K562 (cell line): ENCODE results near the gene LRRIQ4. TPM values are rescaled to one million over a fixed set of nuclear protein-coding genes. Genes with fewer than 3 reads are reported as not detected.

Experiments
- ATAC-seq: fragments of 200-7000 bp; cut with Tn5 transposase; 3 replicates; pipeline ENCODE4 v1.9.1; 2020; ENCODE audit warnings: moderate library complexity
- BruUV-seq: library from RNA; stranded (reverse); fragments of 400-500 nt; replicated peaks from 2 replicates; lab custom pipeline; 2021; lab: Mats Ljungman, UMichigan
- CTCF ChIA-PET: fragments of 300-600 bp; formaldehyde crosslinking; extraction: SDS; loops from one replicate; lab custom pipeline; 2021; ENCODE audit warnings: low intra/inter-chr PET ratio; lab: Yijun Ruan, JAX
- POLR2A ChIA-PET: fragments of 300-600, 350-650 bp; sonication (Branson Sonifier 250); formaldehyde crosslinking; extraction: SDS; loops from one replicate; lab custom pipeline; 2021; ENCODE audit warnings: antibody characterized with exemption, inconsistent platforms; lab: Yijun Ruan, JAX
- DNase-seq, 4 experiments: peaks; one replicate each; pipeline versions ENCODE4 v3.0.0 to v3.0.0-alpha.2; 2011 to 2018; ENCODE audit warnings: low spot score in 3 of 4, mixed read lengths in 3 of 4; ENCODE audit errors: extremely low read depth in 1 of 4
- FAIRE-seq: peaks from 2 replicates; lab custom pipeline; 2011; peaks lifted over from hg19 to GRCh38; lab: Jason Lieb, UNC
- H2AFZ ChIP-seq: 2 replicates; pipeline ENCODE4 v1.6.0; 2011; ENCODE audit warnings: low read depth, low read length, control low read depth, inconsistent platforms
- H3K27ac ChIP-seq: fragments of 200-600 bp; 3 replicates; pipeline ENCODE4 v1.8.0; 2011; ENCODE audit warnings: low read depth, mild to moderate bottlenecking, control low read depth, inconsistent platforms, low read length, moderate library complexity, mixed read lengths; ENCODE audit errors: extremely low read depth
- H3K27me3 ChIP-seq, 2 experiments: fragments of 300-600 bp in 1 of 2; 2 replicates in 1 of 2; 3 replicates in 1 of 2; pipeline versions ENCODE4 v1.6.0 to v1.8.0; 2011; ENCODE audit warnings: inconsistent platforms in 2 of 2, low read length in 2 of 2, mild to moderate bottlenecking in 1 of 2, mixed read lengths in 1 of 2, moderate library complexity in 1 of 2; ENCODE audit not compliant: control insufficient read depth in 2 of 2, insufficient read depth in 2 of 2
- H3K36me3 ChIP-seq: fragments of 300-600 bp; 3 replicates; pipeline ENCODE4 v1.8.0; 2011; ENCODE audit warnings: mild to moderate bottlenecking, low read length, inconsistent platforms; ENCODE audit not compliant: control insufficient read depth, insufficient read depth
- H3K4me1 ChIP-seq, 2 experiments: fragments of 200-600 bp in 1 of 2; replicated peaks in 1 of 2; 2 replicates in 1 of 2; 3 replicates in 1 of 2; pipeline versions ENCODE4 v1.5.1 to v1.8.0; 2011; ENCODE audit warnings: inconsistent platforms in 2 of 2, low read length in 2 of 2, mild to moderate bottlenecking in 1 of 2, mixed read lengths in 1 of 2, moderate library complexity in 1 of 2; ENCODE audit not compliant: control insufficient read depth in 2 of 2, insufficient read depth in 2 of 2
- H3K4me2 ChIP-seq: 2 replicates; pipeline ENCODE4 v1.6.1; 2011; ENCODE audit warnings: low read length, control low read depth, inconsistent platforms, mixed read lengths; ENCODE audit not compliant: insufficient read depth
- H3K4me3 ChIP-seq: fragments of 200-600 bp; sonication (generic), shearing (Covaris generic); 2 replicates; pipeline ENCODE4 v1.5.1; 2016; ENCODE audit warnings: control low read depth, inconsistent platforms
- H3K79me2 ChIP-seq: fragments of 200-600 bp; 3 replicates; pipeline ENCODE4 v1.8.0; 2011; ENCODE audit warnings: low read length, inconsistent platforms; ENCODE audit not compliant: control insufficient read depth, insufficient read depth
- H3K9ac ChIP-seq, 2 experiments: 2 replicates each; pipeline versions ENCODE4 v1.6.0 to v1.6.1; 2011; ENCODE audit warnings: low read depth in 2 of 2, low read length in 2 of 2, control low read depth in 1 of 2, inconsistent platforms in 1 of 2, mild to moderate bottlenecking in 1 of 2, mixed read lengths in 1 of 2; ENCODE audit not compliant: insufficient read depth in 1 of 2
- H3K9me1 ChIP-seq: one replicate; pipeline ENCODE4 v1.6.0; 2011; ENCODE audit warnings: inconsistent platforms, mild to moderate bottlenecking, low read length, moderate library complexity; ENCODE audit not compliant: control insufficient read depth, insufficient read depth
- H3K9me3 ChIP-seq: replicated peaks from 2 replicates; pipeline ENCODE4 v1.5.1; 2011; ENCODE audit warnings: low read depth, low read length, inconsistent platforms; ENCODE audit not compliant: control insufficient read depth, insufficient read depth
- H4K20me1 ChIP-seq: replicated peaks from 2 replicates; pipeline ENCODE4 v1.6.1; 2011; ENCODE audit warnings: low read length, inconsistent platforms, mixed read lengths; ENCODE audit not compliant: control insufficient read depth, insufficient read depth
- CEBPG ChIP-seq, 3 experiments: fragments of 200-800 bp in 1 of 3; sonication (Bioruptor generic) in 1 of 3; sonication (generic) in 1 of 3; formaldehyde crosslinking in 1 of 3; IDR thresholded peaks in 2 of 3; conservative IDR thresholded peaks in 1 of 3; 2 replicates each; pipeline versions ENCODE4 v1.6.1 to v1.8.0; 2016 to 2022; ENCODE audit warnings: missing compliant biosample characterization in 2 of 3, missing genetic modification characterization in 2 of 3, mild to moderate bottlenecking in 1 of 3, missing genetic modification reagents in 1 of 3
- DMBX1 ChIP-seq: fragments of 250-450 bp; sonication (Bioruptor Pico); IDR thresholded peaks from 2 replicates; pipeline ENCODE4 v1.8.0; 2022; ENCODE audit warnings: inconsistent platforms, mild to moderate bottlenecking, moderate library complexity, borderline replicate concordance
- NFYB ChIP-seq: IDR thresholded peaks from 2 replicates; pipeline ENCODE4 v1.6.1; 2011; ENCODE audit warnings: mild to moderate bottlenecking, moderate library complexity; ENCODE audit not compliant: insufficient read length; ENCODE audit errors: extremely low read depth
- ZC3H4 ChIP-seq: sonication (generic); formaldehyde crosslinking; IDR thresholded peaks from 2 replicates; pipeline ENCODE4 v1.9.0; 2021; ENCODE audit warnings: missing genetic modification reagents, borderline replicate concordance
- ZNF395 ChIP-seq: fragments of 200-800 bp; sonication (Bioruptor generic); IDR thresholded peaks from 2 replicates; pipeline ENCODE4 v1.6.1; 2017; ENCODE audit warnings: missing genetic modification characterization, missing compliant biosample characterization
- WGBS: fragments of 100-300 bp; shearing (Covaris generic); methylation state at CpG from one replicate; pipeline ENCODE4 v1.1.6; 2016; ENCODE audit warnings: low coverage, mixed read lengths; ENCODE audit not compliant: insufficient coverage; ENCODE audit errors: missing lambda C conversion rate; 5-methylcytosine and 5-hydroxymethylcytosine counted together
- in situ Hi-C: fragments of 300-500 bp; cut with MboI; formaldehyde crosslinking; loops from 4 replicates; pipeline ENCODE4 v1.15.0; 2018; ENCODE audit warnings: inconsistent platforms, mixed read lengths
- intact Hi-C: fragments of 100-400 bp; cut with micrococcal nuclease; formaldehyde crosslinking; loops from 2 replicates; pipeline ENCODE4 v1.14.2; 2022
- polyA plus RNA-seq, 8 experiments: library from polyadenylated mRNA; depleted of rRNA in 4 of 8; stranded (reverse) in 5 of 8; unstranded in 3 of 8; fragments of >200 nt; fragmentation: Nextera tagmentation in 2 of 8; fragmentation: Illumina TruSeq in 1 of 8; extraction: Ambion mirVana in 2 of 8; extraction: Trizol in 1 of 8; gene quantifications; 2 replicates each; pipeline versions ENCODE4 v1.2.1 to v1.2.3, GENCODE V29; 2011 to 2014; ENCODE audit warnings: inconsistent platforms in 1 of 8, missing spikeins in 1 of 8
- total RNA-seq, 7 experiments: library from RNA; depleted of rRNA in 6 of 7; stranded (reverse); fragments of >200 nt in 6 of 7; fragmentation: Illumina TruSeq in 2 of 7; extraction: Trizol in 2 of 7; gene quantifications; 2 replicates each; pipeline versions ENCODE4 v1.2.1 to v1.2.3, GENCODE V29; 2011 to 2021; ENCODE audit warnings: low replicate concordance in 1 of 7
- TF ChIP-seq, protein P1 (sequence below): fragments of 450-650 bp; formaldehyde crosslinking; IDR thresholded peaks from 2 replicates; pipeline ENCODE4 v1.4.0; 2022; ENCODE audit warnings: missing genetic modification characterization

Gene LRRIQ4
- total and polyA plus RNA-seq, 9 of the 15 experiments (the other 6 are each of a cell fraction or from before 2014, with no cell fraction given), result not detected

DNA sequence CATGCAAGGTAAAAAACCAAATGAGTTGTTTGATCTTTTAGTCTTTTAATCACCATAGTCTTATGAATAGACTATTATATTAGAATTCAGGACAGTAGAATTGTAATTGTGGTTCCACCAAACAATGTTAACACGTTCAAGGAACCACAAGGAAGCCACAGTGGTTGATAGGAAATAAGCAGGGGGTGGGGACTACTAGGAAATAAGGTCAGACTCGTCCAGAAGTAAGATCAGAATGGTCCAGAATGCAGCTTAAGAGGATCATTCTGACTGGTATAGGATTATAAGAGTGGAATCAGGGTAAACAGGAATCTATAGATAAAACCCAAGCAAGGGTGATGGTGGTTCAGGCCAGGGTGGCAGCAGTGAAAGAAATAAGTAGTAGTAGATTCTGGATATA is 31.9 kb upstream of the LRRIQ4 start:
- Histone ChIP-seq H3K9ac (no peak overlapping the region), H4K20me1 (no peaks in the 10 kb centered on the region), H3K27me3 (no peaks in the 10 kb centered on the region), H3K9me1 (no peaks in the 10 kb centered on the region), H3K36me3 (peaks cover 96% of the 10 kb centered on the region), H3K4me2 (no peak overlapping the region), H3K79me2 (peaks cover 20% of the 10 kb centered on the region), H3K4me3 (no peak overlapping the region), H3K4me1 (peaks cover 0 to 13% of the 10 kb centered on the region in 2 experiments; a peak in 3 of 5 replicates), H3K9me3 (no peaks in the 10 kb centered on the region), H3K27ac (no peak overlapping the region), H2AFZ (no peak overlapping the region)
- DNase-seq, result no peak
- ATAC-seq, result peak; percentile 69
- CTCF ChIA-PET, result no interaction called here
- TF ChIP-seq NFYB, result no peak
- TF ChIP-seq, protein P1, sequence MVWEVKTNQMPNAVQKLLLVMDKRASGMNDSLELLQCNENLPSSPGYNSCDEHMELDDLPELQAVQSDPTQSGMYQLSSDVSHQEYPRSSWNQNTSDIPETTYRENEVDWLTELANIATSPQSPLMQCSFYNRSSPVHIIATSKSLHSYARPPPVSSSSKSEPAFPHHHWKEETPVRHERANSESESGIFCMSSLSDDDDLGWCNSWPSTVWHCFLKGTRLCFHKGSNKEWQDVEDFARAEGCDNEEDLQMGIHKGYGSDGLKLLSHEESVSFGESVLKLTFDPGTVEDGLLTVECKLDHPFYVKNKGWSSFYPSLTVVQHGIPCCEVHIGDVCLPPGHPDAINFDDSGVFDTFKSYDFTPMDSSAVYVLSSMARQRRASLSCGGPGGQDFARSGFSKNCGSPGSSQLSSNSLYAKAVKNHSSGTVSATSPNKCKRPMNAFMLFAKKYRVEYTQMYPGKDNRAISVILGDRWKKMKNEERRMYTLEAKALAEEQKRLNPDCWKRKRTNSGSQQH (CRISPR knock-in tag), result no peak
- TF ChIP-seq DMBX1 (CRISPR knock-in tag), result no peak
- no peak for TF ChIP-seq CEBPG (CRISPR knock-in tag; IDR thresholded peaks at IDR 0.05)
- TF ChIP-seq CEBPG (tag; conservative IDR thresholded peaks at IDR 0.05 in 1 of 2, IDR thresholded peaks at IDR 0.05 in 1 of 2), result no peak
- TF ChIP-seq ZNF395 (CRISPR knock-in tag), result no peak
- TF ChIP-seq ZC3H4, result no peak
- in situ Hi-C loops (no loop called here), intact Hi-C loops (no loop called here)
- FAIRE-seq, result peak; percentile 49
- 8% methylated on average over 2 of the region's 2 CpGs for WGBS
- no TSS peak for BruUV-seq
- POLR2A ChIA-PET, result interaction anchor here (0.8 to 1.2 kb wide), 2 partner anchors 8 to 10 kb away, joined by 3 to 6 read pairs; no protein-coding TSS in a partner anchor
